HG03439 (cell line): Measurements from ENCODE around the gene UBE3B.

Experiments used
- ATAC-seq: cut with Tn5 transposase; IDR thresholded peaks from one replicate; pipeline ENCODE4 v1.9.1; 2021; ENCODE audit warnings: mild to moderate bottlenecking, moderate library complexity; ENCODE audit not compliant: unreplicated experiment

The UBE3B gene

GRCh38 chr12:109567967-109568366 lies 90.5 kb downstream of the UBE3B start:
- ATAC-seq, result no peak

DNA sequence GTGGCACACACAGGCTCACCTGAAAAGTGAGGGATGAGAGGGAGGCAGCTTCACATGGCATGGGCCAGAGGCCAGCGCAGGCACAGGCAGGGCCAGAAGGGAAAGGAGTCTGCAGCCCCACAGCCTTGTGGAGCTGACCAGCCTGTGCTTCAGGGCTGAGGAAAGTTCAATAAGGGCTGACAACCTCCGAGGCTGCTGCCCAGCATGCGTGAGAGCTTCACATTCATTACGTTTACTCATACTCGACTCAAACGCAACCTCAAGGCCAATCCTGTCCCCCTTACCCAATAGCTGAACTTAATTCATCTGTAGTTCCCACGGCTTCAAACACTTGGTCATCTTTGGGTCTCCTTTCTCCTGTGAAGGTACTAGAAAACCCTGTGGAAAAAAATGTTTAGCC lies 91.1 kb downstream of the UBE3B start:
- ATAC-seq, result no peak

GRCh38 chr12:109571773-109572505 lies 94.5 kb downstream of the UBE3B start:
- ATAC-seq, result no peak

- ATAC-seq, result no peak
Measured at GRCh38 chr12:109572506-109572845, 95.0 kb downstream of the UBE3B start.

- ATAC-seq, result peak; percentile 95
Measured at GRCh38 chr12:109573029-109573913, 95.8 kb downstream of the UBE3B start, which contains the start of the genes MMAB and MVK. Gene MMAB, minus strand, starts transcription at chr12:109573504. Its CDS starts 24 bp downstream, at chr12:109573480. Gene MVK, plus strand, starts transcription at chr12:109573794. Its CDS starts 1,029 bp downstream, at chr12:109574823.

- peak; percentile 16 for ATAC-seq
Measured at GRCh38 chr12:109573914-109574244, 96.4 kb downstream of the UBE3B start.

GRCh38 chr12:109575683-109576082 lies 98.2 kb downstream of the UBE3B start:
- no peak for ATAC-seq

GRCh38 chr12:109577311-109577710 lies 99.9 kb downstream of the UBE3B start:
- no peak for ATAC-seq

DNA sequence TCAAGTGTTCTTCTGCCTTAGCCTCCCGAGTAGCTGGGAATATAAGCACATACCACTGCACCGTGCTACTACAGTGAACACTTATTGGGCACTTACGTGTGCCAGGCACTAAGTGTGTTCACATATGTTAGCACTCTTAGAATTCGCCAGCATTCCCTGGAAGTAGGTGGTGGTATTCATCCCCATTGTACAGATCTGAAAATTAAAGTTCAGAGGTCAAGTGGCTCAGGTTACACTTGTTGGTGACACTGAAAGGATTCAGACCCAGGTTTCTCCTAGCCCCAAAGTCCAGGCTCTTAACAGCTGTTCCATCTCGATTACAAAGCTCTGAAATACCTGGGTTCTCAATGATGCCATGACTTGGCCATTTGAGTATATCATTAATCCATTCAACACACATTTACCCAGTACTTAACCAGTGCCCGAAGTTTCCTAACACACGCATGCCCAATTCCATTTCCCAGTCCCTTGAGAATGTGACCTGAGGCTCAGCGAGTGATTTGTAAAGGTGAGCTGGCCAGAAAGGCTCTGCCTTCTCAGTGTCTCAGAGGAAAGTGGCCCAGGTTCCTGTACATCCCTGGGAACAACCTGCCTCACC lies 101.0 kb downstream of the UBE3B start:
- no peak for ATAC-seq

GRCh38 chr12:109579639-109580038 lies 102.2 kb downstream of the UBE3B start:
- no peak for ATAC-seq

DNA sequence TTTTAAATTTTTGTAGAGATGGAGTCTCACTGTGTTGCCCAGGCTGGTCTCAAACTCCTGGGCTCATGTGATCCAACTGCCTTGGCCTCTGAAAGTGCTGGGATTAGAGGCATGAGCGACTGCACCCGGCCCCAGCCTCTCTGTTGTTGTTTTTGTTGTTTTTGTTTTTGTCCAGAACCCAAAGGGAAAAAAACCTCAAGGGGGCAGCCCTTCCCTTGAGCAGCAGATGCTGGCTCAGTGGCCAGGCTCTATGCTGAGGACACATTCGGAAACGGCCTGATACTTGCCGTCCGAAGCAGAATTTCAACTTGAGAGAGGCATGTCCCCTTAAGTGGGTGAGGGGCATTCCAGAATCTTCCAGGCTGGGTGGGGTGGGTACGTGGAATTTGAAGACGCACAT lies 102.8 kb downstream of the UBE3B start:
- ATAC-seq, result no peak

- ATAC-seq, result no peak
Measured at GRCh38 chr12:109580684-109581333, 103.4 kb downstream of the UBE3B start.

DNA sequence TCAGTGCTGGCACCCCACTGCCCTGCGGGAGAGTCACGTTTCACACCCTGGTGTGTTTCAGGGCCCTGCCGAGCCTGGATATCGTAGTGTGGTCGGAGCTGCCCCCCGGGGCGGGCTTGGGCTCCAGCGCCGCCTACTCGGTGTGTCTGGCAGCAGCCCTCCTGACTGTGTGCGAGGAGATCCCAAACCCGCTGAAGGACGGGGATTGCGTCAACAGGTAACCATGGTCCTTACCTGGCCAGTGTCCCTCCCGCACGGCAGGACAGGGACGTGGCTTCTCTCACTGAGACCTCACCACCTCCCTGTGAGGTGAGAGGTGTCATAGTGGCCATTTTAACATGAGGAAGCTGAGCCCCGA lies 103.9 kb downstream of the UBE3B start:
- no peak for ATAC-seq

- ATAC-seq, result no peak
Measured at GRCh38 chr12:109581856-109582255, 104.4 kb downstream of the UBE3B start.

GRCh38 chr12:109582636-109583035 lies 105.2 kb downstream of the UBE3B start:
- ATAC-seq, result no peak

GRCh38 chr12:109583733-109584132 lies 106.3 kb downstream of the UBE3B start:
- no peak for ATAC-seq
